Brain pericyte (primary cell): ENCODE data around the gene KCNMA1.

Source experiments
- DNase-seq: peaks from one replicate; pipeline ENCODE4 v3.0.0-alpha.2; 2012; ENCODE audit warnings: low read depth, low spot score

KCNMA1 gene

DNA sequence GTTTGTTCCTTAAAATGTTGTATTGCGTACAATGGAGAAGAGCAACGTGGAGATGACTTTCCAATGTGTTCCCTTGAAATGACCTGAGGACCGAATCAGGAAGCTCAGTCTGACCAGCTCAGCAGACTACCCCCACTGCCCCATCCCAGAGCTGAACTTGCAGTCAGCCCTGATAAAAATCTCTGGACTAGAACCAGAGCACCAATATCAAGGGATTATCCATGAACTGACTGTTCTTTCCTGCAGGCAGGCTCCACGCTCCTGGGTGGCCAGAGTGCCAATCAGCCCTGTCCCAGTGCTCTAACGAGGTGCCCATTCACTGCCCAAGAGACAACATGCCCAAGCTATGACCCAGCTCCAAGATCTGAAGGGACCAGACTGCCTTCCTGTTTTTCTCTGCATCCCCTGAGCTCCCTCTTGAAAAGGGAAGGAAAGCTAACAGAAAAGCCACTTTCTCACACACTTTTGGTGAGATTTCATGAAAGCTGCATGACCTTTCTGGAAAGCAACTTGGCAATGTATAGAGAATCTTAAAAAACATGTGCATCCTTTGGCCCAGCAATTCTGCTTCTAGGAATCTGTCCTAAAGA, 130.2 kb downstream of the KCNMA1 start:
- no peak for DNase-seq

DNA sequence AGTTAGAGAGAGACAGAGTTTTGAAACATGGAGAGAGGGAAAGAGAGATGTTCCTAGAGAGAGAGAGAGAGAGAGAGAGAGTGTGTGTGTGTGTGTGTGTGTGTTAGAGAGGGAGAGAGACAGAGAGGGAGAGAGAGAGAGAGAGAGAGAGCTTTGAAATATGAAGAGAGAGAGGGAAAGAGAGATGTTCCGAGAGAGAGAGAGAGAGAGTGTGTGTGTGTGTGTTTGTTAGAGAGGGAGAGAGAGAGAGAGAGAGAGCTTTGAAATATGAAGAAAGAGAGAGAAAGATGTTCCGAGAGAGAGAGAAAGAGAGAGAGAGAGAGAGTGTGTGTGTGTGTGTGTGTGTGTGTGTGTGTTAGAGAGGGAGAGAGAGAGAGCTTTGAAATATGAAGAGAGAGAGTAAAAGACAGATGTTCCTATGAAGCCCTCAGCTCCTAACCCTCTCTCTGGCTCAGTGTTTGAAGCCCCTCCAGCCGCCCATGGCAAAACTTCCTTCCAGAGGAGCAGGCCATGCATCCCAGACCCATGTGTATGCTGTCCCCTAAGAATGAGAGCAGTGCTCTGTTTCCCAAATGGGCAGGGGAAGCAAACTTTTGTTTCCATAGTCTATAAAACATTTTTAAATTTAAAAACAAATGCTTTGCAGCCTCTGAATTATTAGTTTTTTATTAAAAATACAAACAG, 130.9 kb downstream of the KCNMA1 start:
- no peak for DNase-seq

DNA sequence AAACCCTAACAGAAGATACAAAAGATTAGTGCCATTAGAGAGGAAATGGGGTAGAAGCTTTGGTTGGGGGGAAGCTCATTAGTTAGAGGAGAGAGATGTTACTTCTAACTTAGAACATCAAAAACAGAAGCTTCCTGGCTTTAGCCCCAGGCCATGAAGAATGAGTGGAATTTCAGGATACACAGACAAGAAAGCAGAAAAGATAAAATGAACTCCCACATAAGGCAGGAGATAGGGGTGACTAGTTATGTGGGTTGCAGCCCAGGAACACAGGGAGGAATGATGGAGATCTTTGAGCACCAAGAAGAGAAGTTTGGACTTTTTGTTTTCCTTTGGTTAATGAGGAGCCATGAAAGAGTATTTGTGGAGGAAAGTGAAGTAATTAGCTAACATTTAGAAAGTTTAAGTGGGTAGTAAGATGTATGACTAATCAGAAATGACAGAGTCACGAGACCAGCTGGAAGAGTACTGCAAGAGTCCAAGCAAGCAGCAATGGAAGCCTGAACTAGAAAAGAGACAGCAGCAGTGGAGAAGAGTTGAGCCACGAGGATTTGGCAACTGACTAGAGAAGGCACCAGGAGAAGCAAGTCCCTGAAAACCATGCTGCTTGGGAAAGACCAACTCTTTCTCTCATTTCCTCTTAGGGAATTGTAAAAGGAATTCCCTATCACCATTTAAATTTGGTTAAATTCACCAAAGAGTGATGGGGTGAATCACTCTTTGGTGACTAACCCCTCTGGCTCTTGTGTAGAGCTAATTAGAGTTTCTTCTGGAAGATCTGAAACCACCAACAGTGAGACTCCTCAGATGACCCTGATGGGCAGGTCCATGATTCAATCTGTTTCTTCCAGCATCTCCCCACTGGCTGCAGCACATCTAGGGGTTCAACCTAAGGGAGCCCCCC, 131.9 kb downstream of the KCNMA1 start:
- DNase-seq, result no peak

DNA sequence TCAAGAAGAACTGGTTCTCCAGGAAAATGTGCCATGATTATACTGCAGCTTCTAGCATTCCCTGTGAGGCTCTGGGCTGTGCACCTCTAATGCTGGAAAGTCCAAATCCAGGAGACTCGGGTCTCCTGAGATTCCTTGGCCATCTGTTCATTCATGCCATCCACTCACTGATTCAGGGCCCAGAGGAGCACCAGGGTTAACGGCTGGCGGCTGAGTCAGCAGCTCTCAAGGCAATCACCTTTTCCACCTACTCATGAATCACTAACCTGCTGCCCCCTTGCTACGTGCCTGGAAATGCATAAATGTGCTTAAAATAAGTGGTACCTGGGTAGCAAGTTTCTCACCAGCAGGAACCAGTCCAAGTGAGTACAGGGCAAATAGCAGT, 132.7 kb downstream of the KCNMA1 start:
- DNase-seq, result no peak

DNA sequence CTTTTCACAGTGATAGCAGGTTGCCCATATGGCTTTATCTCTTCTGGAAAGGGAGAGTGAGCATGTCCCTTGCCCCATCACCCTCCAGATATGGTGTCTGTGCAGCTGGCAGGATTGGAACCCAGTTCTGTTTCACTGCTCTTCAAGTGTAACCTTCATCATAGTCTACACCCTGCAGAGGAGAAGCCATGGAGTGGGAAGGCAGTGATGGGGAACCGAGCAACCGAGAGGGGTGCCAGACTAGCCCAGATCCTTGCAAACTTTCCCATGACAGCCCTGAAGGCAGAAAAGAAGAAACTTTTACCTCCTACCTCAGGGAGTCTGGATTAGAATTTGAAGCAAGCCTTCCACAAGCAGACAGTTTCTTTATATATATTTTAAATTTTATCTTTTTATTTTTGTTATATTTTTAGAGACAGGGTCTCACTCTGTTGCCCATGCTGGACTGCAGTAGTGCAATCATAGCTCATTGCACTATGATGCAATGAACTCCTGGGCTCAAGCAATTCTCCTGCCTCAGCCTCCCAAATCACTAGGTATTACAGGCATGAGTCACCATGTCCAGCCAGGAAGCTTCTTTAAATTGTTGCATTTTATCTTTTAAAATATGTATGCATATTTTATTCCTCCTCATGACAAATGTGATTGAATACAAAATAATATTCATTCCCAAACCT, 133.3 kb downstream of the KCNMA1 start:
- no peak for DNase-seq

DNA sequence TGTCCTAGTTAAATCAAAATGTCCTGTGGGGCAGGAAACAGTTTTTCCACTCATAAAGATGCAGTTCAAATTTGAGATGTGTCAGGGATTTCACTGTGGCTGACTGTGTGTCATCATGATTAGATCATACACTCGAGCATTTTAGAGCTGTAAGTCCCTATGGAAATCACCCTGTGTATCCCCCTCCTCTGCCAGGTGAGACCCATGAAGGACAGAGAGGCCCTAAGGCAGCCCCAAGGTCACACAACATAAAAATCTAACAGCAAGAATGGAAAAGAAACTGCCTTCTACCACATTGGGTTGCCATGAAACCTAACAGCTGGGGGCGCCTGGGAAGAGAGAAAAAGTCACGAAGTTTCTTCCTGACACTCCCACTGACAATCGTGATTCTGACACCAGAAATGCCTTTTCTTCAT, 135.8 kb downstream of the KCNMA1 start:
- DNase-seq, result no peak

DNA sequence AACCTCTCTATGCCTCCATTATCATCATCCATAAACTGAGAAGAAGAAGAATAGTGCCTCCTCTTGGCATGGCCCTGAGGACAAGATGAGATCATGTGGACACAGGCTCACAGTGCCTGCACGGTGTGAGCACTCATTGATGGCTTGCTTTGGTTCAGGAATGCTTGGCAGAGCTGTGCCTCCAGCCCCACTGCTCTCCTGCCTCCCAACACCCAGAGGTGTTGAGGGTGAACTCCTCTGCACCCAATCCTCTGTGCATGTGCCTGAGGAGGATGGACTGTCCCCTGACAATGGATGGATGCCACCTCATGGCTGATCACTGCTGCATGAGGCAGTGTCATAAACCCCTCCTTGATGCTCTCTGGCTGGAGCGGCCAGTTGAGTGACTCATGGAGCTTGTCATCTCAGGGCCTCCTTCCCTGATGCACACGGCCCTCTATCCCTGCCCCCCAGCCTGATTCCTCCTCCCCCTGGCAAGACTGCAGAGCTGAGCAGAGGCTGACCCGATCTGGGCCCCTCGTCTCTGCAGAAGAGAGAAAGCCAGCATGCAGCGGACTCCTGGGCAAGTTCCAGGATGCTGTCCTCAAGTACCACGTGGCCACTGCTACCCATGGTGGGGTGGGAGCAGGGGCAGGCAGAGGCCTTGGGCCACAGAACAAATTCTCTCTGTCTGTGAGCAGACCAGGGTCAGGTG, 136.3 kb downstream of the KCNMA1 start:
- no peak for DNase-seq

DNA sequence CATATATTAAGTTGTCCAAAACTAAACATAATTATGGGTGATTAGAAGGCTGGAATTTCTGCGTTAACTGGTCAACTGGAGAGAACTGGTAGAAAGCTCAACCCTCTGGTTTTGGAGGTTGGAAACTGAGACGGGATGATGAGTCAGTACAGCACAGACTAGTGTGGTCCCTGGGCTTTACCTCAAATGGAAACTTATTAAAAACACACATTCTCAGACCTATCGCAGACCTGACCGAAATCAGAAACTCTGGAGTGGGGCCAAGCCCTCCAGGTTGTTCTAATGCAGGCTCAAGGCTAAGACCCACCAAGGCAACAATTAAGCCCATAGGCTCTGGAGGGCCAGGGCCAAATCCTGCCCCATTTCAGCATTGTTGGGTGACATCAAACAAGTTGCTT, 136.9 kb downstream of the KCNMA1 start:
- no peak for DNase-seq

DNA sequence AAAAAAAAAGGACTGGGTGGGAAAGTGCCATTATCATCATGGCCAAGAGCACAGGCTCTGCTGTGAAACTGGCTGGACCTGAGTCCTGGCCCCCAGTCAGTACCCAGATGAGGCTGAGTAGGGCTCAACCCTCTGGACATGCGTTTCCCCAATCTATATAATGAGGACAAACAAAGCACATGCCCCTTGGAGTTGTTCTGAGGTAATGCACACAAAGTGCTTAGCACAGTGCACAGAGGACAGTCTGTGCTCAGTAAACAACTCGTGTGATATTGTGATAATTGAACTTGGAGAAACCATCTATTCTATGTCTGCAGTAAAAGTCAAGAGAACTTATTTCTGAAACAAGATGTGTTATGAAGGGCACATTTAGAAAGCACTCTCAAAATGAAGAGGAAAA, 138.8 kb downstream of the KCNMA1 start:
- DNase-seq, result no peak

DNA sequence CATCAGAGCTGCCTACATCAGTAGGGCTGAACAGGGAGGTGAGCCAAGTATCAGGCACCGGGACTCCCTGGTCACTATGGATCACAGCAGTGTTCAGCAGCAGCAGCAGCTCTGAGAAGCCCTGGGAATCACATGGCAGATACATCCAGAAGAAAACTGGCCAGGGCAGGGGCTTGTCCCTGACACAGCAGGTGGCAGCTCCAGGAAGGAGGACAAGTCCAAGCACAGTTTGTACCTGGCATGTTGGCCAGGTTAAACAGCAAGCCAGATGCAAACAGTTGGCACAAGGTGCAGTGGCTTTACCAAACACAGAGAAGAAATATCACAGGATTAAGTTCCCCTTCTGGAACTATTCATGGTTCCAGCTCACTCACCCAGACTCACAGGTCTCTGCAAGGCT, 139.4 kb downstream of the KCNMA1 start:
- DNase-seq, result no peak

DNA sequence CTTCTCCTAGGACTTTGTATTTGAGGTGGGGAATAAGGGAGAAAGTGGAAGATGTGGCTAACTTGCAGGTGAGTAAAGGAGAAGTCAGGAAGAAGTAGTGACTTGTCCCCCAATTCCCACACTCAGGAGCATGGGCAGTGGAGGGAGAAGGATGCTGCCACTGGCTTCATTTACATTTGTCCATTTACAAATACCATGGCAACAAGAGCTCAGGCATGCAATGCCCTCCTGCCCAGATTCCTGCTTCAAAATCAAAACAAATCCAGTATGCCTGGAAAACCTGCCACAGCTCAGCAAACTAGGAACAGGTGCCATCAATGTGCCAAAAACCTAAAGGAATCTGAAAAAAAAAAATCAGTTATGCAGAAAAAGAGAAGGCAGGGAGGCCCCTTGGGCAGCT, 139.9 kb downstream of the KCNMA1 start:
- DNase-seq, result no peak

DNA sequence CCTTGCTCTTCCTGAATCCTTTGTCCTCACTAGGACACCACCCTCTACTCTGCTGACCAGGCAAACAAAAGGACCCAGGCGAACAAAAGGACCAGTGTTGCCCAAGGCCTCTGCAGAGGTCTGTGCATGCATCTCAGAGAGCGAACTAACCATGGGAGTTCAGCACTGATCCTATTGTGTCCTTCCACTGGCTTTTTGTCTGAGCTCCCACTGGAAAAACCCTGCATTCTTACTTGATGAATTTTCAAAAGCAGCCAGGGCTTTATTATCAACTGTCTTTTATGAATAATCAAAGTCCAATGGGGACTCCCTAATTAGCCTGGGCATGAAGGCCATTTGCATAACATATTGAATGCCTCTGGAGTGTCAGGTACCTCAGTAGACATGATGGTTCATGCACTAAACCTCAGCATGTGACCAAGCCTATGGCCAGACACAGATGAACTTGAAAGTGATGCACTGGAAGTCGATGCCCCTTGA, 140.6 kb downstream of the KCNMA1 start:
- no peak for DNase-seq

DNA sequence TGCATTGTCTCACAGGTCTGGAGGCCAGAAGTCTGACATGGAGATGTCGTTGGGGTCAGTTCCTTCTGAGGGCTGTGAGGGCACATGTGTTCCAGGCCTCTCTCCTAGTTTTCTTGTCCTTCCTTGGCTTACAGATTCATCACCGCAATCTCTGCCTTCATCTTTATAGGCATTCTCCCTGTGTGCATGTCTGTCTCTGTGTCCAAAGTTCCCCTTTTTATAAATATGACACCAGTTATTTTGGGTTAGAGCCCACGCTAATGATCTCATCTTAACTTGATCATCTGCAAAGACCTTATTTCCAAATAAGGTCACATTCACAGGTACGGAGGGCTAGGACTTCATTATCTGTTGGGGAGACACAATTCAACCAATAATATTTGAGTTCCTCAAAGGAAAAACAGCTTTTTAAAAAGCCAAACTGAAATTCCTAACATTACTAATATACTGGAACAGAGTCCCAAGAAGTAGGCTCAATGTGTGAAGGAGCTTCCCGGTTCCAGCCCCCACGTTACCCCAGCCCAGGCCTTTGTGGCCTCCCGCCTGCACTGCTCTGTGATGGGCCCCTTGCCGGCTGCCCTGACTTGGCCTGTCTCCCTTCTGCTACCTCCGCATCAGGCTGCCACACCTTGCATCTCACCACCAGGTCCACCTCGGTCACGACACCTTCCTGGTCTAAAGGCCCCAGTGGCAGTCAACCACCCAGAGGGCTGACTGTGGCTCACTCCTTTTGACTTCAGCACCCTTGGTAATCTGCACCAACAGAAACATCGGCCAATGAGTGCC, 142.7 kb downstream of the KCNMA1 start:
- DNase-seq, result no peak

DNA sequence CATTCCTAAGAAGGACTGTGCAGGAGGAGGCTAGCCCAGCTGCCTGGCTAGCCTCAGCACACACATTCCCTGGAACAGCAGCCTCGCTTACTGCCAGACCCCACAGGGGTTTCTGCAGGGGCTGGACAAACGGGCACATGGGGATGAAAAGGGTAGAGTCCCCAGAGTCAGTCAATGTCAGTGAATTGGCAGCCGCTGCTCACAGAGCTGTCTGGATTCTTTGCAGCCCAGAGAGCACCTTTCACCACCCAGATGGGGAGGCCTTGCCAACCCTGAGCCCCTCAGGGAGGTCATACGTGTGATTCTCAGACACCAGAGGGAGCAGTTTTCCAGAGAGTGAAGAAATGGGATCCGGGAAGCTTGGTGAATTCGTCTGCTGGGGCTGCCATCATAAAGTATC, 143.3 kb downstream of the KCNMA1 start:
- no peak for DNase-seq

DNA sequence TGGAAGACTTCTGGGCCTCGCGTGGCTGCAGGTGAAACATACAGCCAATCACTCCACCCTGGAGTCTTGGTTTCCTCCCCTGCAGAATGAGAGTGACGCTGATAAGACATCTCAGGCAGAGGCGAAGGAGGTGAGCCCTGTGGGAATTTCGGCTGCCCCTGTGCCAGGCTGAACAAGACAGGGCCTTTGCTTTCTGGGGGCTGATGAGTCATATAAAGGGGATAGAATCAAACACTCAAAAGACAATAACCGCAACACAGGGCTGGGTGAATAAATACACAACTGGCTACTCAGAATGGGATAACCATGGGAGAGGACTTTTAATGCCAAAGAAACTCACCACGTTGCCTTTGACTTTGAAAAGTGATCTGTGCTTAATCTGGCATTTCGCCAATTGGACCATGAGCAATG, 143.8 kb downstream of the KCNMA1 start:
- DNase-seq, result no peak

DNA sequence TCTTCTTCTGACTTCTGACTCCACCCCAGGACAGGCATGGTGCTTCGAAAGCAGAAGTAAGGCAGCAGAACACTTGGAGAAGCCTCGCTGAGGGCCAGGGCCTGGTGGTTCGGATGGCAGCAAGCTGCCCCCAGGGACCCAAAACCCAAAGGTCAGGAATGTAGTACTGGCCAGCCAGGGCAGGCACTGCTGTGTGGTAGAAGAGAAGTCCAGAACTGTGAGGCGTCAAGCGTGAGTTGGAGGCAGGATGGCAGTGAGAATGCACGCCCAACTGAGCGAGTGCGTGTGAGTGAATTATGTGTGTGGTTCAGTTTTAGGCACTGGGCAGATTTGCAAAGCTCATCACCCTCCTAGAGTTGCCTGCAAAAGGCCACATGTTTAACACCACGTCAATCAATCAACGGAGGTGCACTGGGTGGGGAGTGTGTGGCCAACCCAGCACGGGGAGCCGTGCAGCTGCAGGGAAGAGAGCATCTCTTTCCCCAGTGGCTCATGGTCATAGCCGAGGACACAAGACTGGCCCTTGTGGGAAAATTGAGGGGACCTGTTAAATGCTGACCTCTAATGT, 144.3 kb downstream of the KCNMA1 start:
- no peak for DNase-seq

DNA sequence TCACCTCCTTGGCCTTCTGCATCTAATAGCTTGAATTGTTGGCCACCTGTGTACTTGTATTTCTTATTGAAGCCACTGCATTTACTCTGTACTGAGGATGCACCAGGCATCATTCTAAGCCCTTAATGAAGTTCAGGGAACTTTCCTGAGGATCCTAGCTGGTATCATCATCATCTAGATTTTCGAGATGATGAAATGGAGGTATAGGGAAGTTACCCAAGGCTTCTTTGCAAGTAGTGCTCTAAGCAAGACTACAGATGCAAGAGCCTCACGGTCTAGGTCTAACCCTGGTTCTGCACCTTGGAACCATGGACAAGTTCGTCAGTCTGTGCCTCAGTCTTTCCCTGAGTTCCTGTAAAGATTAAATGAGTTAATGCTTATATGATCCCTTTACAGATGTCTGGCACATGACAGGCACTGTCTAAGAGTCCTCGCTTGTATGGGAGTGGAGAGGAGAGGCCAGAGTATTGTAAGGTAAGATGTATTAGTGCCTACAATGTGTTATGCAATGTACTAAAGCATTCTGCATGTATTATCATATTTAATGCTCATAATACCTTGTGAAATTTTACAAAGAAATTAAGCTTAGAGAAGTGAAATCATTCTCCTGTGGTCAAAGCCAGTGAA, 145.1 kb downstream of the KCNMA1 start:
- no peak for DNase-seq

DNA sequence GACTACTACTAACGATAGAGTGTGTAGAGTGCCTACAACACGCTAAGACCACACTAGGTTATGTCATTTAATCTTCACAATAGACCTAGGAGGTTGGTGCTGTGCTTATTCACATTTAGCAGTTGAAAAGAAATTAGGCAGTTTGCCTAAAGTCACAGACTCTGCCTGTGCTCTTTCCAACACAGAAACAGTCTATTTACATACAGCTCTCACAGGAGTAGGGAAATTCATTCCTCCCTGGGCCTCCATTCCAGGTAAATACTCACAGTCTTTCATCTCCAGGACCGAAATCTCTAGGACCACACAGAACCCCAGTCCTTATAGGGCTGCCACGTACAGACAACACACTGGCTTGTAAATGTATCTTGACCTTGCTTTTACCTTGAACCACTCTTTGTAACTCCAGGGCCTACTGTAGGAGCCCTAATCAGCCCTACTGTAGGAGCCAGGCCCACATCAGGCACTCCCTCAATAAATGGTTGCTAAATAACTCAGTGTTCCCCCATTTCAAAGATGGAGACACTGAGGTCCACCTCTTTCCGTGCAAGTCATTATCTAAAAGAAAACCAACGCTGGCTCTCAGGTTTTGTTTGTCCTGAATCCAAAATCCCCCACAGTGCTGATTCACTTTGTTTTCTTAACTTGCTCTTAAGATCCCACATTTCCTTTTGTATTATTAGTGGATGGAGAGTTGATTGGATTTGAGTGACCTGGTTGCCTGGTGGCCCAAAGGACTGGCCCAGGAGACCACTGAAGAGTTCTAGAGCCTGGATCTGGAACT, 146.9 kb downstream of the KCNMA1 start:
- DNase-seq, result no peak

DNA sequence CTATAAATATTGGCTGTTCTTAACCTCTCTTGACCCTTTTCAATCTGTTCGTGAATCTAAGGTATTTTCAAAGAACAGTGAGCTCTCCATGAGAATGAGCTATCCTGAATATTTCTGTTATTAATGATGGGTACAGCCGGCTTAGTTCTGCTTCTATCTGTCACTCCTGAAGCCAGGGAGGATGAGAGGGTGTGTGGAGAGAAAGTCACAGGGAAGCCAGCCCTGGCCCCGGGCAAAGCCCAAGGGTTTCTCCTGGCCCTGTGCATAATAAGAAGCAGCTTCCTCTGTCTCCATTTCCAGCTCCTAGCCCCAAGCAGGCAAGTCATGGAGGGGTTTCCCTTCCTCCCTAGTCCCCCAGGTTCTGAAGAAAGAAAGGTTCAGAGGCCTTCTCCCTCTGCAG, 151.1 kb downstream of the KCNMA1 start:
- no peak for DNase-seq
